ENCODE data around the gene FZR1.
"Not testable (repeated sequence)": the region's sequence is repeated elsewhere in the genome, so short reads cannot be mapped to it uniquely, and the experiment has no call there.

Gene FZR1

DNA sequence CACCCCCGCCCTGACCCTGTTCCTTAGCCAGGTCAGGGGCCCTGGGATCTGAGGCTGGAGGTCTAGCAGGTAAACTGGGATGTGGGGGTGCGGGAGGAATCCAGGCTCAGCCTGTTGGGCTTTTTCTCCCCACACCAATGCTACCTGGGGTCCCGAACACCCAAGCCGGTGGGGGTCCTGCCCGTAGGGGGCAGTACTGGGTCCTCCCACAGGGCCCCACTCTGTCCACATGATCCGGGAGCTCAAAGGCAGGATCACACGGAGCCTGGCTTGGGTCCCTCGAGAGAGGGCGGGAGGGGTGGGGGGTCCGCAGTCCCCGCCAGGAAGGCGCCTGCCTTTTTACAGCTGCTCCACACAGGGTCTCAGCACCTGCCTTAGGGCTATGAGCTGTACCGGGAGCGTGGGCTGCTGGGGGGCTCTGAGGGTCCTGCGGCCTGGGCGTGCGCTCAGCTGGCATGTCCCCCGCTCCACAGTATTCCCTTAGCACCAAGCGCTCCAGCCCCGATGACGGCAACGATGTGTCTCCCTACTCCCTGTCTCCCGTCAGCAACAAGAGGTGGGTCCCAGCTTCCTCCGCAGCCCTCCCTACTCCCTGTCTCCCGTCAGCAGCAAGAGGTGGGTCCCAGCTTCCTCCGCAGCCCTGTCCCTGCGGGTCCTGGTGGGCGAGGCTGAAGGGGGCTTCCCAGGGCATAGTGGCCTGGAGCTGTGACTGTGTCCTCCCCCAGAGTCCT, 20.6 kb downstream of the FZR1 start:
- Histone ChIP-seq H3K36me3 (ENCODE audit: insufficient read depth, low read length) (peaks cover 27% of the 10 kb centered on the region; the same call in 1 of the 2 replicates), H3K9me3 (ENCODE audit: low read depth, low read length) (no peaks in the 10 kb centered on the region), H3K9ac (ENCODE audit: insufficient read length) (no peak overlapping the region), H3K4me3 (no peak overlapping the region), H3K27ac (no peak overlapping the region)
- no peak for DNase-seq (ENCODE audit: low read depth, low spot score)
- TF ChIP-seq EZH2 (IDR thresholded peaks at IDR 0.05): no peak
- TF ChIP-seq POLR2AphosphoS5 (IDR thresholded peaks at IDR 0.05; ENCODE audit: borderline replicate concordance, low read depth, low read length): no peak
- TF ChIP-seq FOXP2 (optimal IDR thresholded peaks at IDR 0.05; ENCODE audit: control extremely low read depth, extremely low read length, insufficient read depth): no peak

DNA sequence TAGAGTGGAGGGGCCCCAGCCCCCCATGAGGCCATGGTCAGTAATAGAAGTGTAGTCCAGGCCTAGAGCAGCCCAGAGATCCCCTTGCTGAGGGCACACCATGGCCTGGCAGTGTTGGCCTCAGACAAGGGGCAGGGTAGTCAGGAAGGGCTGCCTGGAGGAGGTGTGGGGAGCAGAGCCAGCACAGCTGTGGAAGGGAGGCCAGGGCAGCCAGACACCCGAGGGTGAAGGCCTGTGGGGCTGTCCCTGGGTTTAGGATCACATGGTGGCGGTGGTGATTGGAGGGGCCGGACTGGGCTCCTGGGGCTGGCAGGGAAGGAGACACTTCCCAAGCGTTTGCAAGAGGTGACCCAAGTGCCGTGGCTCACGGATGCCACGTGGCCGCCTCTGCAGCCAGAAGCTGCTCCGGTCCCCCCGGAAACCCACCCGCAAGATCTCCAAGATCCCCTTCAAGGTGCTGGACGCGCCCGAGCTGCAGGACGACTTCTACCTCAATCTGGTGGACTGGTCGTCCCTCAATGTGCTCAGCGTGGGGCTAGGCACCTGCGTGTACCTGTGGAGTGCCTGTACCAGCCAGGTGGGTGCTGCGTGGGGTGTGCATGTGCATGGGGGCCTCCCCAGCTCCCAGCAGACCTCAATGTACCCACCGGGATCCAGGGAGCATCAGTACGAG, 21.3 kb downstream of the FZR1 start:
- Histone ChIP-seq H3K4me3 (no peak overlapping the region), H3K9me3 (ENCODE audit: low read depth, low read length) (no peaks in the 10 kb centered on the region), H3K9ac (ENCODE audit: insufficient read length) (no peak overlapping the region), H3K27ac (no peak overlapping the region), H3K36me3 (ENCODE audit: insufficient read depth, low read length) (peaks cover 28% of the 10 kb centered on the region; the same call in 1 of the 2 replicates)
- DNase-seq (ENCODE audit: low read depth, low spot score): no peak
- TF ChIP-seq FOXP2 (optimal IDR thresholded peaks at IDR 0.05; ENCODE audit: control extremely low read depth, extremely low read length, insufficient read depth) (no peak), POLR2AphosphoS5 (IDR thresholded peaks at IDR 0.05; ENCODE audit: borderline replicate concordance, low read depth, low read length) (no peak), EZH2 (IDR thresholded peaks at IDR 0.05) (no peak)

DNA sequence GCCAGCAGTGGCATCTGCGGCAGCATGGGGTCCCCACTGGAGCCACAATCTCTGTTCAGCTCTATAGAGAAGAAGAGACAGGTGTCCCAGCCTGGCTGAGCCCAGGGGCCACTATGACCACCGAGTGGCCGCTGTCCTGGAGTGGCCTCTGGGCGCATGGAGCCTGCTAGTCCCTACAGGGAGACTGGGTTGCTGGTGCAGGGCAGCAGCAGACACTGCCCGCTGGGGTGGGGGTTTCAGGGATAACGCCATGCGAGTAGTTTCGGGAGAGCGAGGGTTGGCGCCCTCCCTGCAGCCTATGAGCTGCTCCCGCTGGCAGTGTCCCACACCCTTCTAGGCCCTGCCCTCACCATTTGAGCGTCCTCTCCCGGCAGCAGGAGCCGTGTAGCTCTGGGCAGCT, 22.0 kb downstream of the FZR1 start:
- H3K36me3 ChIP-seq (ENCODE audit: insufficient read depth, low read length): peaks cover 34% of the 10 kb centered on the region; the same call in 1 of the 2 replicates
- TF ChIP-seq POLR2AphosphoS5 (IDR thresholded peaks at IDR 0.05; ENCODE audit: borderline replicate concordance, low read depth, low read length) (no peak), EZH2 (IDR thresholded peaks at IDR 0.05) (no peak), FOXP2 (optimal IDR thresholded peaks at IDR 0.05; ENCODE audit: control extremely low read depth, extremely low read length, insufficient read depth) (no peak)
- H3K4me3 ChIP-seq: no peak overlapping the region
- no peaks in the 10 kb centered on the region for H3K9me3 ChIP-seq (ENCODE audit: low read depth, low read length)
- DNase-seq (ENCODE audit: low read depth, low spot score): no peak
- H3K9ac ChIP-seq (ENCODE audit: insufficient read length): no peak overlapping the region
- H3K27ac ChIP-seq: no peak overlapping the region

DNA sequence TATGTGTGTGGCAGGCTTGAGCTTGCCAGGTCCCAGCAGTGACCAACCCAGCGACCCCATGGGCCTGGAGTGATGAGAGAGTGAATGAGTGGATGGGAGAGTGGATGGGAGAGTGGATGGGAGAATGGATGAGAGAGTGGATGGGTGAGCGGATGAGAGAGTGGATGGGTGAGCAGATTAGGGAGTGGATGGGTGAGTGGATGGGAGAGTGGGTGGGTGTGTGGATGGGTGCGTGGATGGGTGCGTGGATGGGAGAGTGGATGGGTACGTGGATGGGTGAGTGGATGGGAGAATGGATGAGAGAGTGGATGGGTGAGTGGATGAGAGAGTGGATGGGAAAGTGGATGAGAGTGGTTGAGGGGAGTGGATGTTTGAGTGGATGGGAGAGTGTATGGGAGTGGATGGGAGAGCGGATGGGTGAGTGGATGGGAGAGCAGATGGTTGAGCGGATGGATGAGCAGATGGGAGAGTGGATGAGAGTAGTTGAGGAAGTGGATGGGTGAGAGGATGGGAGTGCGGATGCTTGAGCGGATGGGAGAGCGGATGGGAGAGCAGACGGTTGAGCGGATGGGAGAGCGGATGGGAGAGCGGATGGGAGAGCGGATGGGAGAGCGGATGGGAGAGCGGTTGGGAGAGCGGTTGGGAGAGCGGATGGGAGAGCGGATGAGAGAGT, 22.6 kb downstream of the FZR1 start:
- no peak for TF ChIP-seq POLR2AphosphoS5 (IDR thresholded peaks at IDR 0.05; ENCODE audit: borderline replicate concordance, low read depth, low read length)
- TF ChIP-seq FOXP2 (optimal IDR thresholded peaks at IDR 0.05; ENCODE audit: control extremely low read depth, extremely low read length, insufficient read depth): no peak
- TF ChIP-seq EZH2 (IDR thresholded peaks at IDR 0.05): no peak
- Histone ChIP-seq H3K4me3 (no peak overlapping the region), H3K9ac (ENCODE audit: insufficient read length) (no peak overlapping the region), H3K9me3 (ENCODE audit: low read depth, low read length) (no peaks in the 10 kb centered on the region), H3K36me3 (ENCODE audit: insufficient read depth, low read length) (peaks cover 40% of the 10 kb centered on the region; the same call in 1 of the 2 replicates), H3K27ac (no peak overlapping the region)
- no peak for DNase-seq (ENCODE audit: low read depth, low spot score)

DNA sequence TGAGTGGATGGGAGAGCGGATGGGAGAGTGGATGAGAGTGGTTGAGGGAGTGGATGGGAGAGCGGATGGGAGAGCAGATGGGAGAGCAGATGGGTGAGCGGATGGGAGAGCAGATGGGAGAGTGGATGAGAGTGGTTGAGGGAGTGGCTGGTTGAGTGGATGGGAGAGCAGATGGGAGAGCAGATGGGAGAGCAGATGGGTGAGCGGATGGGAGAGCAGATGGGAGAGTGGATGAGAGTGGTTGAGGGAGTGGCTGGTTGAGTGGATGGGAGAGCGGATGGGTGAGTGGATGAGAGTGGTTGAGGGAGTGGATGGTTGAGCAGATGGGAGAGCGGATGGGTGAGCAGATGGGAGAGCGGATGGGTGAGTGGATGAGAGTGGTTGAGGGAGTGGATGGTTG, 23.2 kb downstream of the FZR1 start:
- not testable (repeated sequence) for DNase-seq (ENCODE audit: low read depth, low spot score); H3K27ac ChIP-seq; H3K9ac ChIP-seq (ENCODE audit: insufficient read length); H3K9me3 ChIP-seq (ENCODE audit: low read depth, low read length); H3K4me3 ChIP-seq
- peaks cover 35% of the 10 kb centered on the region; the same call in 1 of the 2 replicates for H3K36me3 ChIP-seq (ENCODE audit: insufficient read depth, low read length)

DNA sequence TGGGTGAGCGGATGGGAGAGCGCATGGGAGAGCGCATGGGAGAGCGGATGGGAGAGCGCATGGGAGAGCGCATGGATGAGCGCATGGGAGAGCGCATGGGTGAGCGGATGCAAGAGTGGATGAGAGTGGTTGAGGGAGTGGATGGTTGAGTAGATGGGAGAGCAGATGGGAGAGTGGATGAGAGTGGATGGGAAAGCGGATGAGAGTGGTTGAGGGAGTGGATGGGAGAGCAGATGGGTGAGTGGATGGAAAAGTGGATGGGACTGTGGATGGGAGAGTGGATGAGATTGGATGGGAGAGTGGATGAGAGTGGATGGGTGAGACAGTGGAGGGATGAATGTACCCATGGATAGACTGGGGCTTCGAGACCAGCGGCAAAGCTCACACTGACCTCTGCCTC, 24.3 kb downstream of the FZR1 start:
- no peak overlapping the region for H3K9ac ChIP-seq (ENCODE audit: insufficient read length)

DNA sequence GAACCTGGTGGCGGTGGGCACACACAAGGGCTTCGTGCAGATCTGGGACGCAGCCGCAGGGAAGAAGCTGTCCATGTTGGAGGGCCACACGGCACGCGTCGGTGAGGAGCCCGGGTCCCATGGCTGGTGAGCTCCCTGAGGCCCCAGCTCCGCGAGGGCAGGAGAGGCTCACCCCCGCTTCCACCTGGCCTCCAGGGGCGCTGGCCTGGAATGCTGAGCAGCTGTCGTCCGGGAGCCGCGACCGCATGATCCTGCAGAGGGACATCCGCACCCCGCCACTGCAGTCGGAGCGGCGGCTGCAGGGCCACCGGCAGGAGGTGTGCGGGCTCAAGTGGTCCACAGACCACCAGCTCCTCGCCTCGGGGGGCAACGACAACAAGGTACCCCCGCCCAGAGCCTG, 25.6 kb downstream of the FZR1 start:
- Histone ChIP-seq H3K9me3 (ENCODE audit: low read depth, low read length) (no peaks in the 10 kb centered on the region), H3K27ac (no peak overlapping the region), H3K4me3 (no peak overlapping the region), H3K9ac (ENCODE audit: insufficient read length) (no peak overlapping the region), H3K36me3 (ENCODE audit: insufficient read depth, low read length) (peaks cover 32% of the 10 kb centered on the region; the same call in 1 of the 2 replicates)
- TF ChIP-seq FOXP2 (optimal IDR thresholded peaks at IDR 0.05; ENCODE audit: control extremely low read depth, extremely low read length, insufficient read depth): no peak
- TF ChIP-seq POLR2AphosphoS5 (IDR thresholded peaks at IDR 0.05; ENCODE audit: borderline replicate concordance, low read depth, low read length): no peak
- no peak for TF ChIP-seq EZH2 (IDR thresholded peaks at IDR 0.05)
- no peak for DNase-seq (ENCODE audit: low read depth, low spot score)

More for the DNA sequence above, 24.3 kb downstream of the FZR1 start:
- H3K4me3 ChIP-seq: no peak overlapping the region
- no peaks in the 10 kb centered on the region for H3K9me3 ChIP-seq (ENCODE audit: low read depth, low read length)
- TF ChIP-seq POLR2AphosphoS5 (IDR thresholded peaks at IDR 0.05; ENCODE audit: borderline replicate concordance, low read depth, low read length) (no peak), EZH2 (IDR thresholded peaks at IDR 0.05) (no peak), FOXP2 (optimal IDR thresholded peaks at IDR 0.05; ENCODE audit: control extremely low read depth, extremely low read length, insufficient read depth) (no peak)
- DNase-seq (ENCODE audit: low read depth, low spot score): no peak
- no peak overlapping the region for H3K27ac ChIP-seq
- H3K36me3 ChIP-seq (ENCODE audit: insufficient read depth, low read length): peaks cover 37% of the 10 kb centered on the region; the same call in 1 of the 2 replicates

DNA sequence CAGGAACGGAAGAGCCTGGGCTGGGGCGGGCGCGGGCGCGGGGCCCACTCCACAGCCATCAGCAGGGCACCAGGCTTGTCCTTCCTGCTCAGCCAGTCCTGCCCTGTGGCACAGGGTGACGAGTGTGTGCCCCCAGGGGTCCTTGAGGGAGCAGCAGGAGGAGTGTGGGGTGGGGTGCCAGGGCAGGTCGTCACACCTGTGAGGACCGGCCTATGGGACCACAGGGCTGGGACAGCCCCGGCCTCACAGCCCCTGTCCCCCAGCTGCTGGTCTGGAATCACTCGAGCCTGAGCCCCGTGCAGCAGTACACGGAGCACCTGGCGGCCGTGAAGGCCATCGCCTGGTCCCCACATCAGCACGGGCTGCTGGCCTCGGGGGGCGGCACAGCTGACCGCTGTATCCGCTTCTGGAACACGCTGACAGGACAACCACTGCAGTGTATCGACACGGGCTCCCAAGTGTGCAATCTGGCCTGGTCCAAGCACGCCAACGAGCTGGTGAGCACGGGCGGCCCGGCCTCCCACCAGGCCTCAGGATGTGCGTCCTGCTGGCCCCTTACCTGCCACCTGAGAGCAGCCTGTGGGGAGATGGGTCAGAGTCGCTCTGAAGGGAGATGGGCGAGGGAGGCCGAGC, 26.2 kb downstream of the FZR1 start:
- Histone ChIP-seq H3K27ac (no peak overlapping the region), H3K9ac (ENCODE audit: insufficient read length) (no peak overlapping the region), H3K9me3 (ENCODE audit: low read depth, low read length) (no peaks in the 10 kb centered on the region), H3K36me3 (ENCODE audit: insufficient read depth, low read length) (peaks cover 27% of the 10 kb centered on the region; the same call in 1 of the 2 replicates), H3K4me3 (no peak overlapping the region)
- TF ChIP-seq EZH2 (IDR thresholded peaks at IDR 0.05) (no peak), FOXP2 (optimal IDR thresholded peaks at IDR 0.05; ENCODE audit: control extremely low read depth, extremely low read length, insufficient read depth) (no peak), POLR2AphosphoS5 (IDR thresholded peaks at IDR 0.05; ENCODE audit: borderline replicate concordance, low read depth, low read length) (no peak)
- no peak for DNase-seq (ENCODE audit: low read depth, low spot score)
